ENCODE measurements around the gene ATP8A2. TPM values are rescaled to one million over a fixed set of nuclear protein-coding genes. Genes with fewer than 3 reads are reported as not detected.

The ATP8A2 gene
- total RNA-seq, 2 donors from 2014 or later: 0.10 to 0.64 TPM

DNA sequence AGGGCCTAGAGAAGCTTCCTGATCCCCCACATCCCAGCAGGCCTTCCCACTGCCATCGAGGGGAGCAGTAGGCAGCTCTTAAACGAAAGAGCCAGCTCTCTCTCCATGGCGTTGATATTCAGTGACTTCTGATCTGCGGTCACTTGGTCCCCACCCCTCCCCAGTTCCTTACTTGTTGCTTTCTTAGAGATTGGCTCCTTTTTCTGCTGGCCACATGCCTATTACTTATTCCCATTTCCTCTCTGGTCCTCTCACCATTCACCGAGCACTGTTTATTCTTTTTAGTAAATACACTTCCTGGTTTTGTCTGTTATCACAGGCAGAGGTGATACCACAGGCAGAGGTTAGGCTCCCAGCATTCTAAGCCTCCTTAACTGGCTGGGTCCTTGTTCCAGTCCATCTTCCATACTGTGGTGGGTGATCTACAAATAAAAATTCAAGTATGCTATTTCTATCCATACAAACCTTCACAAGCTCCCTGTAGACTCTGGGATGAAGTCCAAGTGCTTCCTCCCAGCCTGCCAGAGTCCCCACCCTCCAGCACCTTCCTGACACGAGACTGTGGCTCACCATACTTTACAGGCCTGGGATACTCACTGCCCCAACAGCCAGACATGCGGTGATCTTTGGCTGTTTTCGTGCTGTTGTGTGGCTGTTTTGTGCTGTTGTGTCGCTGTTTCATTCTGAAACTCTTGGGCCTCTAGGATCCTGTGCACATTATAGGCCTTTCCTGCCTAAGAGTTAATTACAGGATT is 315.9 kb downstream of the ATP8A2 start:
- intact Hi-C loops (cut with DNase I): no loop called here
- Histone ChIP-seq H3K4me3 (no peak overlapping the region), H3K36me3 (no peaks in the 10 kb centered on the region), H3K27ac (no peak overlapping the region), H3K9ac (ENCODE audit: low read depth in 2 of 2, low read length in 2 of 2) (no peak overlapping the region), H3K9me3 (no peaks in the 10 kb centered on the region), H3K27me3 (no peaks in the 10 kb centered on the region), H3K4me1 (no peaks in the 10 kb centered on the region)
- DNase-seq: peak; percentile 47
- TF ChIP-seq, protein P1, sequence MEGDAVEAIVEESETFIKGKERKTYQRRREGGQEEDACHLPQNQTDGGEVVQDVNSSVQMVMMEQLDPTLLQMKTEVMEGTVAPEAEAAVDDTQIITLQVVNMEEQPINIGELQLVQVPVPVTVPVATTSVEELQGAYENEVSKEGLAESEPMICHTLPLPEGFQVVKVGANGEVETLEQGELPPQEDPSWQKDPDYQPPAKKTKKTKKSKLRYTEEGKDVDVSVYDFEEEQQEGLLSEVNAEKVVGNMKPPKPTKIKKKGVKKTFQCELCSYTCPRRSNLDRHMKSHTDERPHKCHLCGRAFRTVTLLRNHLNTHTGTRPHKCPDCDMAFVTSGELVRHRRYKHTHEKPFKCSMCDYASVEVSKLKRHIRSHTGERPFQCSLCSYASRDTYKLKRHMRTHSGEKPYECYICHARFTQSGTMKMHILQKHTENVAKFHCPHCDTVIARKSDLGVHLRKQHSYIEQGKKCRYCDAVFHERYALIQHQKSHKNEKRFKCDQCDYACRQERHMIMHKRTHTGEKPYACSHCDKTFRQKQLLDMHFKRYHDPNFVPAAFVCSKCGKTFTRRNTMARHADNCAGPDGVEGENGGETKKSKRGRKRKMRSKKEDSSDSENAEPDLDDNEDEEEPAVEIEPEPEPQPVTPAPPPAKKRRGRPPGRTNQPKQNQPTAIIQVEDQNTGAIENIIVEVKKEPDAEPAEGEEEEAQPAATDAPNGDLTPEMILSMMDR (IDR thresholded peaks at IDR 0.05): no peak

DNA sequence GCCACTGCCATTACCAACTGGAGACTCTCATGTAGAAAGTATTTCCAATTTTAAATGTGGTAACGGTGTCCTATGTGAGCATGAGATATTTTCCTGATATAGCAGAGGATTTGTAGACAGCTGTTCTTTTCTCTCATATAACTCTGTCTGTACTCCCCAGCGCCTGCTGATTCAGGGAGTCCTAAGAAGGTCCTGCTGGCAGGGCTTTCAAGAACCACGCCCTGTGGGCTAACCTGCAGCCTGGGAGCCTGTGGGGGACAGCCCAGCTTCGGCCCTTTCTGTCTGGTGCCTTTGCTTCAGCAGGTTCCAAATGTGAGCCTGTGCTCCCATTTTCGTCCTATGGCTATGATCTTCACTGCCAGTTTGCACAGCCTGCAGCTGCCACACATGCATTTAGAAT is 316.8 kb downstream of the ATP8A2 start:
- DNase-seq: peak; percentile 22
- Histone ChIP-seq H3K27me3 (no peaks in the 10 kb centered on the region), H3K4me3 (no peak overlapping the region), H3K9ac (ENCODE audit: low read depth in 2 of 2, low read length in 2 of 2) (no peak overlapping the region), H3K9me3 (no peaks in the 10 kb centered on the region), H3K36me3 (no peaks in the 10 kb centered on the region), H3K4me1 (no peaks in the 10 kb centered on the region), H3K27ac (no peak overlapping the region)
- TF ChIP-seq, protein P1 (IDR thresholded peaks at IDR 0.05): no peak
- intact Hi-C loops (cut with DNase I): no loop called here

DNA sequence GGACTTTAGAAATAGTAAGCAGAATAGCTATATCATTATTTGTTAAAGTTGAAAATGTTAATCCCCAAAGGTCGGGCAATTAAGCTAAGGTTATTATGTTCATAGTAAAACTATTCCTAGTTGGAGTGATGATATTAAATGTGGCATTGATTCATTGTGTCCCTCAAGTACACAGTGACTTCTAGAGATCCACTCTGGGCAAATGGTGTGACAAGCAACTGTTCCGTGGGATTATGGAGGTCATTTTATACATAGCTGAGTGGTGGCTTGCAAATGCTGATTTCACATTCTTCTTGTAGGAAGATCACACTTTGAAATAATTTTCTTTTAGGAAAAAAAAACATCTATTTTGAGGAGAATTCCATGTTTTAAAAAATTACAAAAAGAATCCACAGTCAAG is 317.8 kb downstream of the ATP8A2 start:
- no peaks in the 10 kb centered on the region for H3K27me3 ChIP-seq
- no peaks in the 10 kb centered on the region for H3K9me3 ChIP-seq
- H3K9ac ChIP-seq (ENCODE audit: low read depth in 2 of 2, low read length in 2 of 2): no peak overlapping the region
- intact Hi-C loops (cut with DNase I): no loop called here
- TF ChIP-seq, protein P1 (IDR thresholded peaks at IDR 0.05): no peak
- no peak overlapping the region for H3K4me3 ChIP-seq
- no peaks in the 10 kb centered on the region for H3K4me1 ChIP-seq
- no peak for DNase-seq
- H3K36me3 ChIP-seq: no peaks in the 10 kb centered on the region
- H3K27ac ChIP-seq: no peak overlapping the region

DNA sequence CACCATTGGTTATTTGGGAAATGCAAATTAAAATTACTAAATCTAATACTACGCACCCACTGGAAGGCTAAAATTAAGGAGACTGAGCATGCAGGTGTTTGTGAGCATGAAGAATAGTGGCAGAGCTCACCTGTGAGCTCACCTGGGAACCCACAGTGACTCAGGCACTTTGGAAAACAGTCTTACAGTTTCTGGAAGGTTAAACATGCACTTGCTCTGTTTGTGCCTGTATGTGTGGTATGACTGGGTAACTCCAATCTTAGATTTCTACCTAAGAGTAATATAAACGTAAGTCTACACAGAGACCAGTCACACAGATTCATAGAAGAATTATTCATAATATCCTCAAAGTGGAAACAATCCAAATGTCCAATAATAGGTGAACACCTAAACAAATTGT is 318.8 kb downstream of the ATP8A2 start:
- Histone ChIP-seq H3K27me3 (no peaks in the 10 kb centered on the region), H3K36me3 (no peaks in the 10 kb centered on the region), H3K4me3 (no peak overlapping the region), H3K27ac (no peak overlapping the region), H3K9me3 (no peaks in the 10 kb centered on the region), H3K4me1 (no peaks in the 10 kb centered on the region), H3K9ac (ENCODE audit: low read depth in 2 of 2, low read length in 2 of 2) (no peak overlapping the region)
- no peak for DNase-seq
- intact Hi-C loops (cut with DNase I): no loop called here
- TF ChIP-seq, protein P1 (IDR thresholded peaks at IDR 0.05): no peak

DNA sequence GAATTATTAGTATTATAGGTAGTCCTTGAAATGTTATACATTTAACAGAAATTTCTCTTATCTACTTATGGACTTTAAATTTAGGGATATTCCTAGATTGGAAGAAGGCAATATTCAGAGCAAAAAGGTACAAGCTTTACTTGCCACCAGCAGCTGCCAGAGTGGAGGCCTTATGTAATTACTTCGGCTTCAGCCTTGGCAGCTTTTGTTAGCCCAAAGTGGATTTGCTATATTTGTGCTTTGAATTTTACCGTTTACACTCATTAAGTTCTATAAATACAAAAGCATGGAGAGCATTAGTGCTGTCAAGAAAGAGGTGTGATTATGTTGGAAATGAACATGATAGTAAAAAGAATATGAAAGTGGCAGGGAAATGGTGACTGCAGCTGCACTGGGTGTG is 319.9 kb downstream of the ATP8A2 start:
- Histone ChIP-seq H3K9ac (ENCODE audit: low read depth in 2 of 2, low read length in 2 of 2) (no peak overlapping the region), H3K27me3 (no peaks in the 10 kb centered on the region), H3K4me1 (no peaks in the 10 kb centered on the region), H3K27ac (no peak overlapping the region), H3K36me3 (no peaks in the 10 kb centered on the region), H3K4me3 (no peak overlapping the region), H3K9me3 (no peaks in the 10 kb centered on the region)
- TF ChIP-seq, protein P1 (IDR thresholded peaks at IDR 0.05): no peak
- intact Hi-C loops (cut with DNase I): no loop called here
- no peak for DNase-seq
